Measurements from ENCODE around the gene MAGT1.

MAGT1 gene

GRCh38 chrX:77936299-77936698, 41.1 kb upstream of the MAGT1 start:
- Histone ChIP-seq H3K79me2 (ENCODE audit: insufficient read depth, low read depth) (no peaks in the 10 kb centered on the region), H3K36me3 (ENCODE audit: insufficient read depth) (no peaks in the 10 kb centered on the region), H3K9ac (no peak overlapping the region), H3K4me3 (IDR thresholded peaks at IDR 0.05; ENCODE audit: insufficient read depth, low read depth, low read length) (no peak overlapping the region), H3K27me3 (ENCODE audit: insufficient read depth, low read depth) (no peaks in the 10 kb centered on the region), H3K27ac (no peak overlapping the region), H3K4me2 (no peak overlapping the region), H3K4me1 (ENCODE audit: low read depth, poor library complexity, severe bottlenecking) (no peaks in the 10 kb centered on the region), H4K20me1 (ENCODE audit: insufficient read depth) (no peaks in the 10 kb centered on the region), H2AFZ (ENCODE audit: low read depth) (no peak overlapping the region)
- no peak for TF ChIP-seq CTCF (conservative IDR thresholded peaks at IDR 0.05; ENCODE audit: low read depth, low read length)

- TF ChIP-seq CTCF (conservative IDR thresholded peaks at IDR 0.05; ENCODE audit: low read depth, low read length), result no peak
- Histone ChIP-seq H3K36me3 (ENCODE audit: insufficient read depth) (no peaks in the 10 kb centered on the region), H2AFZ (ENCODE audit: low read depth) (no peak overlapping the region), H3K9ac (no peak overlapping the region), H4K20me1 (ENCODE audit: insufficient read depth) (no peaks in the 10 kb centered on the region), H3K4me2 (no peak overlapping the region), H3K27me3 (ENCODE audit: insufficient read depth, low read depth) (no peaks in the 10 kb centered on the region), H3K4me3 (IDR thresholded peaks at IDR 0.05; ENCODE audit: insufficient read depth, low read depth, low read length) (no peak overlapping the region), H3K27ac (no peak overlapping the region), H3K4me1 (ENCODE audit: low read depth, poor library complexity, severe bottlenecking) (no peaks in the 10 kb centered on the region), H3K79me2 (ENCODE audit: insufficient read depth, low read depth) (no peaks in the 10 kb centered on the region)
These were observed 40.7 kb upstream of the MAGT1 start for GRCh38 chrX:77935886-77936285.

GRCh38 chrX:77930581-77930980, 35.3 kb upstream of the MAGT1 start:
- no peak overlapping the region for H3K4me3 ChIP-seq (IDR thresholded peaks at IDR 0.05; ENCODE audit: insufficient read depth, low read depth, low read length)
- H3K9ac ChIP-seq, result no peak overlapping the region
- H3K79me2 ChIP-seq (ENCODE audit: insufficient read depth, low read depth), result no peaks in the 10 kb centered on the region
- TF ChIP-seq CTCF (conservative IDR thresholded peaks at IDR 0.05; ENCODE audit: low read depth, low read length), result no peak
- H4K20me1 ChIP-seq (ENCODE audit: insufficient read depth), result no peaks in the 10 kb centered on the region
- no peak overlapping the region for H3K27ac ChIP-seq
- H3K4me1 ChIP-seq (ENCODE audit: low read depth, poor library complexity, severe bottlenecking), result peaks cover 14% of the 10 kb centered on the region
- H3K36me3 ChIP-seq (ENCODE audit: insufficient read depth), result no peaks in the 10 kb centered on the region
- H2AFZ ChIP-seq (ENCODE audit: low read depth), result no peak overlapping the region
- H3K27me3 ChIP-seq (ENCODE audit: insufficient read depth, low read depth), result no peaks in the 10 kb centered on the region
- H3K4me2 ChIP-seq, result no peak overlapping the region

- Histone ChIP-seq H4K20me1 (ENCODE audit: insufficient read depth) (no peaks in the 10 kb centered on the region), H3K4me1 (ENCODE audit: low read depth, poor library complexity, severe bottlenecking) (peaks cover 20% of the 10 kb centered on the region), H3K36me3 (ENCODE audit: insufficient read depth) (no peaks in the 10 kb centered on the region), H3K4me3 (IDR thresholded peaks at IDR 0.05; ENCODE audit: insufficient read depth, low read depth, low read length) (no peak overlapping the region), H3K79me2 (ENCODE audit: insufficient read depth, low read depth) (no peaks in the 10 kb centered on the region), H2AFZ (ENCODE audit: low read depth) (no peak overlapping the region), H3K27ac (peak overlapping the region; percentile 28; the same call in 1 of the 2 replicates), H3K27me3 (ENCODE audit: insufficient read depth, low read depth) (no peaks in the 10 kb centered on the region), H3K9ac (no peak overlapping the region), H3K4me2 (peak overlapping the region; percentile 60)
- TF ChIP-seq CTCF (conservative IDR thresholded peaks at IDR 0.05; ENCODE audit: low read depth, low read length), result no peak
These were observed 30.5 kb upstream of the MAGT1 start for GRCh38 chrX:77925764-77926163.

Data from KMS-11 (cell line).